WI38 (cell line): ENCODE measurements around the gene FAM200C.

Source experiments
- H3K4me3 ChIP-seq: 2 replicates; pipeline ENCODE4 v1.5.1; 2011; ENCODE audit warnings: low read depth, mild to moderate bottlenecking, control low read depth, low read length
- TF ChIP-seq, protein P1 (sequence below): IDR thresholded peaks from 2 replicates; pipeline ENCODE4 v1.5.1; 2012; ENCODE audit warnings: low read depth, mild to moderate bottlenecking, control low read depth, low read length

FAM200C gene

DNA sequence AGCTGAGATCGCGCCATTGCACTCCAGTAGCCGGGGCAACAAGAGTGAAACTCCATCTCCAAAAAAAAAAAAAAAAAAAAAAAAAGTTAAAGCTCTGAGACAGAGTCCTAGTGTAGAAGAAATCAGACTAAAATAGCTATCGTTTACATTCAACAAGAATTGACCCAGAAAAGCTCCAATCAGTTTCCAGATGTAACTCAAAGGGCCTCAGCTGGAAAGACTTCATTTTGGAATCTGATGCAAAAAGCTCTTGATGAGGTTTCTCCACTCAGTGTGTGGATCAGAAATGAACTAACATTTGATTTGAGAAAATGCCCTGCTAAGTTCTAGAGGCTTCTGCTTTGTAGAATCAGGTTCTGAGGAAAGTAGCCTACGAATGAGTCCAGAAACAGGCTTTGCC is 22.2 kb downstream of the FAM200C start:
- H3K4me3 ChIP-seq = no peak overlapping the region
- TF ChIP-seq, protein P1, sequence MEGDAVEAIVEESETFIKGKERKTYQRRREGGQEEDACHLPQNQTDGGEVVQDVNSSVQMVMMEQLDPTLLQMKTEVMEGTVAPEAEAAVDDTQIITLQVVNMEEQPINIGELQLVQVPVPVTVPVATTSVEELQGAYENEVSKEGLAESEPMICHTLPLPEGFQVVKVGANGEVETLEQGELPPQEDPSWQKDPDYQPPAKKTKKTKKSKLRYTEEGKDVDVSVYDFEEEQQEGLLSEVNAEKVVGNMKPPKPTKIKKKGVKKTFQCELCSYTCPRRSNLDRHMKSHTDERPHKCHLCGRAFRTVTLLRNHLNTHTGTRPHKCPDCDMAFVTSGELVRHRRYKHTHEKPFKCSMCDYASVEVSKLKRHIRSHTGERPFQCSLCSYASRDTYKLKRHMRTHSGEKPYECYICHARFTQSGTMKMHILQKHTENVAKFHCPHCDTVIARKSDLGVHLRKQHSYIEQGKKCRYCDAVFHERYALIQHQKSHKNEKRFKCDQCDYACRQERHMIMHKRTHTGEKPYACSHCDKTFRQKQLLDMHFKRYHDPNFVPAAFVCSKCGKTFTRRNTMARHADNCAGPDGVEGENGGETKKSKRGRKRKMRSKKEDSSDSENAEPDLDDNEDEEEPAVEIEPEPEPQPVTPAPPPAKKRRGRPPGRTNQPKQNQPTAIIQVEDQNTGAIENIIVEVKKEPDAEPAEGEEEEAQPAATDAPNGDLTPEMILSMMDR = no peak

GRCh38 chr5:160376416-160376815 is 23.4 kb downstream of the FAM200C start:
- TF ChIP-seq, protein P1 = no peak

GRCh38 chr5:160375701-160376100 is 24.2 kb downstream of the FAM200C start:
- TF ChIP-seq, protein P1 = no peak
- no peak overlapping the region for H3K4me3 ChIP-seq

More at GRCh38 chr5:160376416-160376815, 23.4 kb downstream of the FAM200C start:
- no peak overlapping the region for H3K4me3 ChIP-seq

DNA sequence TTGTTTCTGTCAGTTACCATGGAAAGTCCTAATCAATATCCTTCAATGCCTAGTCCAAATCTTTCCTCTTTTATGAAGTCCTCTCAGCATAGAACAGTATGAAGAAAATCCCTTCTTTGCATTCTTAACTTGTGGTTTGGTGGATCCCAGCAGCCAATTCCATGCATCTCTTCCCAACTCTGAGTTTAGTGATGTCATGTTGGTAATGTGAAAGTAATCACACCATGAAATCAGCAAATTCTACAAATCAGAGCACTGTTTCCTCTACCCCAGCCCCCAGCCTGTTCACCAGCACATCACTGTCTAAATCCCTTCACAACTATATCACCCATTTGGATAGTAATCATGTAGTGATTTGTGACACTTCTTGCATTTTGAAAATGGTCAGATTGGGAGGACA is 24.7 kb downstream of the FAM200C start:
- TF ChIP-seq, protein P1 = no peak
- H3K4me3 ChIP-seq = no peak overlapping the region

DNA sequence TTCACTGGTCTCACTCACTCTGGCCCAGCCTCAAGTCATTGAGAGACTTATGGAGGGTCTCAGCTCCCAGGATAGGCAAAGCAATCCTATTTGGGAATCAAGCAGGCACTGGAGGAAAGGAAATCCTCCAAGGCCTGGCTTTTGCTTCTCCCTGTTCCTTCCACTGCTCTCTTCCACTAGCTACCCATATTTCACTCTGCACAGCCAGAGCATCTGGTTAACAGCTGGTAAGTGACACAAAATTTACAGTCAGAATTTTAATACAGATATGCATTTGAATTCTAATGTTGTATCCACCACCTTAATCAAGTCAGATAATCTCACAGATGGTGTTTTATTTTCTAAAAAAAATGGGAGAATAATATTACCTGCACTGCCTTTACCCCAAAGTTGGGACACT is 28.6 kb downstream of the FAM200C start:
- no peak overlapping the region for H3K4me3 ChIP-seq
- TF ChIP-seq, protein P1 = no peak

DNA sequence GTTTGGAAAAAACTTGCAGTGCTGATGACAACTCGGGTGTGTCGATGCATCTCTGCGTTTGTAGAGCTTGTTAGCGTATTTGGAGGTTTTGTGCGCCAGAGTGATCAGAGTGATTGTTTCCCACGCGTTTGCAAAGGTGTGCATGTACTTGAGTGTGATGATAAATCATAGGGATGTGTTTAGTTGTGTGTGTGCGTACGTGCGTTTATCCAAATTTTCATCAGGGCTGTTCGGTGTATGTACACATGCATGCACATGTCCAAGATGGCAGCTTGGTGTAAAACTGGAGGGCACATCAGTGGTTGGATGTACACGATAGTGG is 29.2 kb downstream of the FAM200C start:
- H3K4me3 ChIP-seq = peak overlapping the region; percentile 63

DNA sequence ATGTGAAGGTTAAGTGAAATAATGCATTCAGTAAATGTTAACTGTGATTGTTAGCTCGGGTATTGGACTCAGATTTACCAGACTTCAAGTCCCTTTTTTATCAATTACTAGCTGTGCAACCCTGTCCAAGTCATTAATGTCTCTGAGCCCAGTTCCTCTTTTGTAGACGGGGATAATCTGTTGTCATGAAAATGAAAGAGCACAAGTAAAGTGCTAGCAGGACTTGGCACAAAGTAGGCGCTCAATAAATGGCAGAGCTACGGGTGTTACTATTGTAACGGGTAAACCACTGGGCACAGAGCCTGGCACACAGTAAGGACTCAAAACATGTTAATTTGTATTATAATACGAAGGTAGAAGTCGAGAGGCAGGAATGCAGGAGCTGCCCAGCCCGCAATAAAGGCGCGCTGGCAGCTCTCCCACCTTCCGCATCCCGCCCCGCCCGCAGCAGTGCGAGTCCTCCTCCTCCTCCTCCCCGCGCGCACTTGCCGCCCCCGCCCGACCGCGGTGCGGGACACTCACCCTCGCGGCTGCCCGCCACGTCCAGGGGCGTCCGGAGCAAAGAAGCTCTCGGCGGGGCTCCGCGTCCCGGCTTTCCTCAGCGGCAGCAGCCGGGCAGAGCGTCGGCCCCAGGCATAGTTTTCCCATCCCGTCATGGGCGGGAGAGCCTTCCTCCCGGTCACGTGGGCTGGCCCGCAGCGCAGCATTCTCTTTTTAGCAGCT is 29.7 kb downstream of the FAM200C start, which contains the start of gene C1QTNF2:
TSS of gene C1QTNF2 (minus strand) at position 637 of the 723 bp plus-strand sequence. CDS start 15,615 bp downstream, outside the sequence.
- H3K4me3 ChIP-seq = peak within 1 kb of the TSS; percentile 63
- TF ChIP-seq, protein P1 = no peak

More for the DNA sequence above, 29.2 kb downstream of the FAM200C start:
- TF ChIP-seq, protein P1 = no peak
